Brain microvascular endothelial cell (primary cell): Measurements from ENCODE around the gene JAKMIP3.
"Not testable (repeated sequence)": the region's sequence is repeated elsewhere in the genome, so short reads cannot be mapped to it uniquely, and the experiment has no call there.

Experiments used
- DNase-seq: peaks from one replicate; pipeline ENCODE4 v3.0.0-alpha.2; 2020
- H3K27ac ChIP-seq: fragments of 250-450 bp; sonication (Bioruptor Pico); 2 replicates; pipeline ENCODE4 v1.5.1; 2020; ENCODE audit warnings: mild to moderate bottlenecking, moderate library complexity
- H3K27me3 ChIP-seq: fragments of 250-450 bp; sonication (Bioruptor Pico); replicated peaks from 2 replicates; pipeline ENCODE4 v1.5.1; 2020; ENCODE audit warnings: mild to moderate bottlenecking
- H3K36me3 ChIP-seq: fragments of 250-450 bp; sonication (Bioruptor Pico); replicated peaks from 2 replicates; pipeline ENCODE4 v1.5.1; 2020; ENCODE audit warnings: mild to moderate bottlenecking
- H3K4me3 ChIP-seq: 2 replicates; pipeline ENCODE4 v1.5.1; 2011; ENCODE audit warnings: low read depth, mild to moderate bottlenecking, control low read depth, low read length, moderate library complexity
- in situ Hi-C: cut with HindIII; loops from 2 replicates; pipeline ENCODE4 v1.10.0; 2017; ENCODE audit warnings: low sequenced_read_pairs, low pct_ligation_motif_present
- TF ChIP-seq, protein P1 (sequence below): IDR thresholded peaks from 2 replicates; pipeline ENCODE4 v1.5.1; 2011; ENCODE audit warnings: low read depth, mild to moderate bottlenecking, moderate library complexity, low read length, control low read depth, inconsistent platforms; ENCODE audit errors: missing control alignments

Gene JAKMIP3

GRCh38 chr10:132075909-132076577 is 10.3 kb downstream of the JAKMIP3 start:
- Histone ChIP-seq H3K27me3 (no peaks in the 10 kb centered on the region), H3K4me3 (no peak overlapping the region), H3K36me3 (no peaks in the 10 kb centered on the region), H3K27ac (no peak overlapping the region)
- in situ Hi-C loops = no loop called here
- DNase-seq = no peak
- TF ChIP-seq, protein P1, sequence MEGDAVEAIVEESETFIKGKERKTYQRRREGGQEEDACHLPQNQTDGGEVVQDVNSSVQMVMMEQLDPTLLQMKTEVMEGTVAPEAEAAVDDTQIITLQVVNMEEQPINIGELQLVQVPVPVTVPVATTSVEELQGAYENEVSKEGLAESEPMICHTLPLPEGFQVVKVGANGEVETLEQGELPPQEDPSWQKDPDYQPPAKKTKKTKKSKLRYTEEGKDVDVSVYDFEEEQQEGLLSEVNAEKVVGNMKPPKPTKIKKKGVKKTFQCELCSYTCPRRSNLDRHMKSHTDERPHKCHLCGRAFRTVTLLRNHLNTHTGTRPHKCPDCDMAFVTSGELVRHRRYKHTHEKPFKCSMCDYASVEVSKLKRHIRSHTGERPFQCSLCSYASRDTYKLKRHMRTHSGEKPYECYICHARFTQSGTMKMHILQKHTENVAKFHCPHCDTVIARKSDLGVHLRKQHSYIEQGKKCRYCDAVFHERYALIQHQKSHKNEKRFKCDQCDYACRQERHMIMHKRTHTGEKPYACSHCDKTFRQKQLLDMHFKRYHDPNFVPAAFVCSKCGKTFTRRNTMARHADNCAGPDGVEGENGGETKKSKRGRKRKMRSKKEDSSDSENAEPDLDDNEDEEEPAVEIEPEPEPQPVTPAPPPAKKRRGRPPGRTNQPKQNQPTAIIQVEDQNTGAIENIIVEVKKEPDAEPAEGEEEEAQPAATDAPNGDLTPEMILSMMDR = no peak

- no peak for DNase-seq
- H3K27me3 ChIP-seq = no peaks in the 10 kb centered on the region
- H3K36me3 ChIP-seq = no peaks in the 10 kb centered on the region
- no peak overlapping the region for H3K27ac ChIP-seq
- H3K4me3 ChIP-seq = no peak overlapping the region
- TF ChIP-seq, protein P1 = no peak
- in situ Hi-C loops = no loop called here
Measured at GRCh38 chr10:132076578-132077081, 10.9 kb downstream of the JAKMIP3 start.

GRCh38 chr10:132077091-132077490 is 11.3 kb downstream of the JAKMIP3 start:
- no peak overlapping the region for H3K4me3 ChIP-seq
- no peak overlapping the region for H3K27ac ChIP-seq
- TF ChIP-seq, protein P1 = no peak
- H3K27me3 ChIP-seq = no peaks in the 10 kb centered on the region
- no peak for DNase-seq
- in situ Hi-C loops = no loop called here
- no peaks in the 10 kb centered on the region for H3K36me3 ChIP-seq

- no peak overlapping the region for H3K27ac ChIP-seq
- TF ChIP-seq, protein P1 = no peak
- in situ Hi-C loops = no loop called here
- no peak overlapping the region for H3K4me3 ChIP-seq
- H3K27me3 ChIP-seq = no peaks in the 10 kb centered on the region
- DNase-seq = no peak
- H3K36me3 ChIP-seq = no peaks in the 10 kb centered on the region
Measured at GRCh38 chr10:132078746-132079345, 13.1 kb downstream of the JAKMIP3 start.

DNA sequence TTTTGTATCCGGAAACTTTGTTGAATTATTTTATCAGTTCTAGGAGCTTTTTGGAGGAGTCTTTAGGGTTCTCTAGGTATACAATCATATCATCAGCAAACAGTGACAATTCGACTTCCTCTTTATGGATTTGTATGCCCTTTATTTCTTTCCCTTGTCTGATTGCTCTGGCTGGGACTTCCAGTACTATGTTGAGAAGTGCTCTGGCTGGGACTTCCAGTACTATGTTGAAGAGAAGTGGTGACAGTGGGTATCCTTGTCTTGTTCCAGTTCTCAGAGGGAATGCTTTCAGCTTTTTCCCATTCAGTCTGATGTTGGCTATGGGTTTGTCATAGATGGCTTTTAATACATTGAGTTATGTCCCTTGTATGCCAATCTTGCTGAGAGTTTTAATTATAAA is 18.6 kb downstream of the JAKMIP3 start:
- H3K4me3 ChIP-seq, H3K27me3 ChIP-seq, DNase-seq, in situ Hi-C loops, H3K36me3 ChIP-seq, H3K27ac ChIP-seq: not testable (repeated sequence)

- DNase-seq, H3K36me3 ChIP-seq, H3K27me3 ChIP-seq, in situ Hi-C loops, H3K27ac ChIP-seq, H3K4me3 ChIP-seq: not testable (repeated sequence)
Measured at GRCh38 chr10:132093236-132093635, 27.5 kb downstream of the JAKMIP3 start.
